ENCODE measurements around the gene PCID2. TPM values are rescaled to one million over a fixed set of nuclear protein-coding genes. Genes with fewer than 3 reads are reported as not detected.

The PCID2 gene
- total and polyA plus RNA-seq, 2 donors (not counting 1 experiment from before 2014, with no cell fraction given) = 52.2 to 61.1 TPM

DNA sequence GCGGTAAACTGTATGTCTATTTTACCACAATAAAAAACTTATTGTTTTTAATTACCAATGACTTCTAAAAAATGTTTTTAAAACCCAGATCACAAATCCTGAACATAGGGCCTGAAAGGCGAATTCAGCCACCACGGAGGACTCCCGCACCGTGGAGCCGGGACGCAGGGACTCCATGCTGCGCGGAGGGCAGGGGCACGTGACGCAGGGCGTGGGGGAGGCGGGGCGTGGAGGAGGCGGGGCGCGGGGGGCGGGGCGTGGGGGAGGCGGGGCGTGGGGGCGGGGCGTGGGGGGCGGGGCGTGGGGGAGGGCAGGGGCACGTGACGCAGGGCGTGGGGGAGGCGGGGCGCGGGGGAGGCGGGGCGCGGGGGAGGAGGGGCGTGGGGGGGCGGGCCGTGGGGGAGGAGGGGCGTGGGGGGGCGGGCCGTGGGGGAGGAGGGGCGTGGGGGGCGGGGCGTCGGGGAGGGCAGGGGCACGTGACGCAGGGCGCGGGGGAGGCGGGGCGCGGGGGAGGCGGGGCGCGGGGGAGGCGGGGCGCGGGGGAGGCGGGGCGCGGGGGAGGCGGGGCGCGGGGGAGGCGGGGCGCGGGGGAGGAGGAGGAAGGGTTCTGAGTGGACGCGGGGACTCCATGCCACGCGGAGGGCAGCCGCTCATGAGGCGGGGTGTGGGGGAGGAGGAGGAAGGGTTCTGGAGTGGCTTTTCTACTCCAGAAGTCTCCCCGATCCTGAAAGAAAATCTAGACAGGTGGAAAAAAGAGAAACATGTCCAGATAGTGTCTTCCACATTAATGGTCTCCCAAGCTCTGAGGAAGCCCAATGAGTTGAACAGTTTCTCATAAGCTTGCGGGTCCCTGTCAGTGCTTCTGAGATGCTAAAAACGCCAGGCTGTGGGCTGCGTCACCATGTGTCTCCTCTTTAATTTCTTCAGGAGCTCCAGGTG is 54.4 kb downstream of the PCID2 start:
- Histone ChIP-seq H3K4me2 (replicated peaks; ENCODE audit: low read depth, low read length, poor library complexity, severe bottlenecking) (peak overlapping the region; percentile 90), H3K4me1 (ENCODE audit: control insufficient read depth in 2 of 2, insufficient read depth in 2 of 2, low read length in 2 of 2) (peaks cover 22 to 25% of the 10 kb centered on the region in 2 donors), H3K27me3 (replicated peaks in 1 of 4; ENCODE audit: control extremely low read depth in 1 of 4, control insufficient read depth in 3 of 4, insufficient read depth in 4 of 4, low read length in 3 of 4) (peaks cover 0 to 46% (median 11%) of the 10 kb centered on the region in 4 experiments), H3K9ac (ENCODE audit: low read length) (peak overlapping the region; percentile 65), H3K4me3 (ENCODE audit: control extremely low read depth in 1 of 5, extremely low read depth in 1 of 5, insufficient read depth in 1 of 5, low read depth in 2 of 5, low read length in 4 of 5) (peak overlapping the region; percentile 40 to 77 (median 52)), H3K27ac (ENCODE audit: low read length in 2 of 2) (peak overlapping the region; percentile 6 to 48), H3K9me3 (ENCODE audit: control extremely low read depth in 1 of 3, control insufficient read depth in 2 of 3, insufficient read depth in 1 of 3, low read length in 2 of 3) (peaks cover 0 to 13% (median 0%) of the 10 kb centered on the region in 3 donors), H3K79me2 (ENCODE audit: control insufficient read depth, insufficient read depth, low read length) (no peaks in the 10 kb centered on the region), H4K20me1 (ENCODE audit: control insufficient read depth, insufficient read depth, low read length, poor library complexity, severe bottlenecking) (no peaks in the 10 kb centered on the region), H2AFZ (ENCODE audit: insufficient read depth, low read depth, low read length, poor library complexity, severe bottlenecking) (peak overlapping the region; percentile 90), H3K36me3 (replicated peaks in 1 of 2; ENCODE audit: control extremely low read depth in 1 of 2, control insufficient read depth in 1 of 2, extremely low read depth in 1 of 2, insufficient read depth in 2 of 2, low read length in 1 of 2) (no peaks in the 10 kb centered on the region)
- Mint-ChIP-seq H3K4me3 (peak overlapping the region; percentile 81), H3K27ac (peak overlapping the region; percentile 71), H3K9me3 (ENCODE audit: insufficient read depth) (peaks cover 3% of the 10 kb centered on the region), H3K27me3 (peaks cover 9% of the 10 kb centered on the region), H3K4me1 (peaks cover 19% of the 10 kb centered on the region)
- ChIA-PET POLR2A (no interaction called here), CTCF (interaction anchor here (0.7 kb wide), 1 partner anchor 151 kb away, joined by 3 read pairs; no protein-coding TSS in a partner anchor)
- peak; percentile 88 for ATAC-seq (ENCODE audit: low read depth)
- intact Hi-C loops (cut with micrococcal nuclease) = loop anchor here (2.0 to 5.0 kb wide), 3 partner anchors 143 to 337 kb away; partner anchors contain the start of genes DCUN1D2 and LAMP1
- peak; percentile 80 for DNase-seq
- 20% methylated on average over 8 of the region's 76 CpGs for WGBS (ENCODE audit: insufficient coverage)
- no peak for TF ChIP-seq EZH2 (IDR thresholded peaks at IDR 0.05; ENCODE audit: borderline replicate concordance, insufficient read depth, low read depth, low read length, poor library complexity, severe bottlenecking)
- TF ChIP-seq, protein P1, sequence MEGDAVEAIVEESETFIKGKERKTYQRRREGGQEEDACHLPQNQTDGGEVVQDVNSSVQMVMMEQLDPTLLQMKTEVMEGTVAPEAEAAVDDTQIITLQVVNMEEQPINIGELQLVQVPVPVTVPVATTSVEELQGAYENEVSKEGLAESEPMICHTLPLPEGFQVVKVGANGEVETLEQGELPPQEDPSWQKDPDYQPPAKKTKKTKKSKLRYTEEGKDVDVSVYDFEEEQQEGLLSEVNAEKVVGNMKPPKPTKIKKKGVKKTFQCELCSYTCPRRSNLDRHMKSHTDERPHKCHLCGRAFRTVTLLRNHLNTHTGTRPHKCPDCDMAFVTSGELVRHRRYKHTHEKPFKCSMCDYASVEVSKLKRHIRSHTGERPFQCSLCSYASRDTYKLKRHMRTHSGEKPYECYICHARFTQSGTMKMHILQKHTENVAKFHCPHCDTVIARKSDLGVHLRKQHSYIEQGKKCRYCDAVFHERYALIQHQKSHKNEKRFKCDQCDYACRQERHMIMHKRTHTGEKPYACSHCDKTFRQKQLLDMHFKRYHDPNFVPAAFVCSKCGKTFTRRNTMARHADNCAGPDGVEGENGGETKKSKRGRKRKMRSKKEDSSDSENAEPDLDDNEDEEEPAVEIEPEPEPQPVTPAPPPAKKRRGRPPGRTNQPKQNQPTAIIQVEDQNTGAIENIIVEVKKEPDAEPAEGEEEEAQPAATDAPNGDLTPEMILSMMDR (IDR thresholded peaks at IDR 0.05) = no peak
